K562 (cell line): ENCODE measurements around the gene DLX2. TPM values are rescaled to one million over a fixed set of nuclear protein-coding genes. Genes with fewer than 3 reads are reported as not detected.

Experiments
- CREB1 ChIP-seq, 2 experiments: sonication (generic) in 1 of 2; formaldehyde crosslinking in 1 of 2; IDR thresholded peaks; 2 replicates each; pipeline versions ENCODE4 v1.6.1 to v1.8.0; 2012 to 2022; ENCODE audit warnings: inconsistent platforms in 1 of 2, mild to moderate bottlenecking in 1 of 2, missing genetic modification reagents in 1 of 2, moderate library complexity in 1 of 2
- PHB2 ChIP-seq: fragments of 450-650 bp; IDR thresholded peaks from 2 replicates; pipeline ENCODE4 v1.6.1; 2017; ENCODE audit warnings: low read depth
- RBM34 ChIP-seq: fragments of 200-400 bp; formaldehyde crosslinking; IDR thresholded peaks from 2 replicates; pipeline ENCODE4 v1.6.1; 2018; ENCODE audit warnings: low read length, borderline replicate concordance; ENCODE audit not compliant: insufficient read depth
- SAFB ChIP-seq: fragments of 200-400 bp; formaldehyde crosslinking; IDR thresholded peaks from 2 replicates; pipeline ENCODE4 v1.6.1; 2017; ENCODE audit warnings: low read depth, low read length, borderline replicate concordance
- SRSF7 ChIP-seq: fragments of 200-400 bp; formaldehyde crosslinking; optimal IDR thresholded peaks from 2 replicates; pipeline ENCODE3; 2017; ENCODE audit warnings: mild to moderate bottlenecking, low read depth, low read length
- ZBTB8A ChIP-seq: fragments of 450-650 bp; IDR thresholded peaks from 2 replicates; pipeline ENCODE4 v1.6.1; 2018; ENCODE audit warnings: mild to moderate bottlenecking, moderate library complexity; ENCODE audit not compliant: partially characterized antibody
- polyA plus RNA-seq, 8 experiments: library from polyadenylated mRNA; depleted of rRNA in 4 of 8; stranded (reverse) in 5 of 8; unstranded in 3 of 8; fragments of >200 nt; fragmentation: Nextera tagmentation in 2 of 8; fragmentation: Illumina TruSeq in 1 of 8; extraction: Ambion mirVana in 2 of 8; extraction: Trizol in 1 of 8; gene quantifications; 2 replicates each; pipeline versions ENCODE4 v1.2.1 to v1.2.3, GENCODE V29; 2011 to 2014; ENCODE audit warnings: inconsistent platforms in 1 of 8, missing spikeins in 1 of 8
- total RNA-seq, 7 experiments: library from RNA; depleted of rRNA in 6 of 7; stranded (reverse); fragments of >200 nt in 6 of 7; fragmentation: Illumina TruSeq in 2 of 7; extraction: Trizol in 2 of 7; gene quantifications; 2 replicates each; pipeline versions ENCODE4 v1.2.1 to v1.2.3, GENCODE V29; 2011 to 2021; ENCODE audit warnings: low replicate concordance in 1 of 7
- TF ChIP-seq, protein P1 (sequence below), 2 experiments: fragments of 450-650 bp in 1 of 2; sonication (generic) in 1 of 2; formaldehyde crosslinking in 1 of 2; IDR thresholded peaks; 2 replicates each; pipeline versions ENCODE4 v1.7.1 to v1.9.0; 2016 to 2022; ENCODE audit warnings: inconsistent platforms in 1 of 2, mild to moderate bottlenecking in 1 of 2, missing genetic modification reagents in 1 of 2
- TF ChIP-seq, protein P2 (sequence below): sonication (generic); formaldehyde crosslinking; IDR thresholded peaks from 2 replicates; pipeline ENCODE4 v1.8.1; 2023; ENCODE audit warnings: mild to moderate bottlenecking, missing genetic modification reagents, moderate library complexity
- TF ChIP-seq, protein P3 (sequence below): fragments of 250-450 bp; sonication (Bioruptor Pico); IDR thresholded peaks from 2 replicates; pipeline ENCODE4 v1.9.0; 2021; ENCODE audit warnings: mild to moderate bottlenecking
- TF ChIP-seq, protein P4 (sequence below): fragments of 450-650 bp; IDR thresholded peaks from 2 replicates; pipeline ENCODE4 v1.6.1; 2017; ENCODE audit warnings: antibody characterized with exemption, mild to moderate bottlenecking

DLX2 gene
- total and polyA plus RNA-seq, 9 of the 15 experiments (the other 6 are each of a cell fraction or from before 2014, with no cell fraction given) = 0.14 to 4.3 (median 0.86) TPM

DNA sequence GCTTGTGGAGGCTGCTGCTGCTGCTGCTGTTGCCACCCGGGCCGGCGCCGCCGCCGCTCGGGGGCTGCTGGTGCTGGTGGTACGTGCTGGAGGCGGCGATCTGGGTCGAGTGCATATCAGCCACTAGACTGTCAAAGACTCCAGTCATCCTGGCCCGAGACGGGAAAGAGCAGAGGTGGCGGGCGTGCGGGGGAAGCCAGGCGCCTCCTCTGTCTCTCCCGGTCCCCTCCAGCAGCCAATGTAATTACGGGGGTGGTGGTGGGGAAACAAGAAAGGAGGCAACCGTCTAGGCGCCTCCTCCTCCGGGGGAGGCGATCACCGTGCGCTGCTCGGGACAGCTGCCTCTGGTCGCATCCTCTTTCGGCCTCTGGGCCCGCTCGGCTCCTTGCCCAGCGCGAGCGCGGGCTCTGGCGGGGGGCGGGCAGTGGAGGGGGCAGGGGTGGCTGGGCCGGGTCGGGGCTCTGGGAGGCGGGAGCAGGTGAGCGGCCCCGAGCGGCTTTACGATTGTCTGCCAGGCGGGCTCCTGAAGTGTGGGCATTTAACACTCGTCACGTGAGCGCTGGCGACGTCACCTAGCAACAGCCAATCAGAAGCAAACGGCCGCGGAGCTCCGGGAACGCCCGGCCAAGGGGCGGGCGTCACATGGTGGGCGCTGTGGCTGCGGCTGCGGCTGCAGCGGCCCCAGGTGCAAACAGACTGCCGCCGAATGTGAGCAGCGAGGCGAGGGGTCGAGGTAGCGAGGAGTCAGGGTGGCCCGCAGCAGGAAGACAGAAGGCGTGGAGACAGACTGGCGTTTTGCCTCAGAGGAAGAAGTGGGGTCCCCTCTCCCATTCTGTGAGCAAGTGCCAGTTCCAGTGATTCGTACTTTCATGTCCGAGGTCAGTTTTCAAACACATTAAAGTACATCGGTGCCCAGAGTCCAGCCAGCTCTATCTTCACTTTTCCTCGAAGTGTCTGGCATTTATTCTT is at the start of gene DLX2 (continued):
- TF ChIP-seq, protein P1, sequence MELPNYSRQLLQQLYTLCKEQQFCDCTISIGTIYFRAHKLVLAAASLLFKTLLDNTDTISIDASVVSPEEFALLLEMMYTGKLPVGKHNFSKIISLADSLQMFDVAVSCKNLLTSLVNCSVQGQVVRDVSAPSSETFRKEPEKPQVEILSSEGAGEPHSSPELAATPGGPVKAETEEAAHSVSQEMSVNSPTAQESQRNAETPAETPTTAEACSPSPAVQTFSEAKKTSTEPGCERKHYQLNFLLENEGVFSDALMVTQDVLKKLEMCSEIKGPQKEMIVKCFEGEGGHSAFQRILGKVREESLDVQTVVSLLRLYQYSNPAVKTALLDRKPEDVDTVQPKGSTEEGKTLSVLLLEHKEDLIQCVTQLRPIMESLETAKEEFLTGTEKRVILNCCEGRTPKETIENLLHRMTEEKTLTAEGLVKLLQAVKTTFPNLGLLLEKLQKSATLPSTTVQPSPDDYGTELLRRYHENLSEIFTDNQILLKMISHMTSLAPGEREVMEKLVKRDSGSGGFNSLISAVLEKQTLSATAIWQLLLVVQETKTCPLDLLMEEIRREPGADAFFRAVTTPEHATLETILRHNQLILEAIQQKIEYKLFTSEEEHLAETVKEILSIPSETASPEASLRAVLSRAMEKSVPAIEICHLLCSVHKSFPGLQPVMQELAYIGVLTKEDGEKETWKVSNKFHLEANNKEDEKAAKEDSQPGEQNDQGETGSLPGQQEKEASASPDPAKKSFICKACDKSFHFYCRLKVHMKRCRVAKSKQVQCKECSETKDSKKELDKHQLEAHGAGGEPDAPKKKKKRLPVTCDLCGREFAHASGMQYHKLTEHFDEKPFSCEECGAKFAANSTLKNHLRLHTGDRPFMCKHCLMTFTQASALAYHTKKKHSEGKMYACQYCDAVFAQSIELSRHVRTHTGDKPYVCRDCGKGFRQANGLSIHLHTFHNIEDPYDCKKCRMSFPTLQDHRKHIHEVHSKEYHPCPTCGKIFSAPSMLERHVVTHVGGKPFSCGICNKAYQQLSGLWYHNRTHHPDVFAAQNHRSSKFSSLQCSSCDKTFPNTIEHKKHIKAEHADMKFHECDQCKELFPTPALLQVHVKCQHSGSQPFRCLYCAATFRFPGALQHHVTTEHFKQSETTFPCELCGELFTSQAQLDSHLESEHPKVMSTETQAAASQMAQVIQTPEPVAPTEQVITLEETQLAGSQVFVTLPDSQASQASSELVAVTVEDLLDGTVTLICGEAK (IDR thresholded peaks at IDR 0.05) = 0 out of 2 replicates have a peak, but pooled peaks have one; percentile 26
- TF ChIP-seq, protein P1 (CRISPR knock-in tag; IDR thresholded peaks at IDR 0.05) = no peak
- TF ChIP-seq SRSF7 (no peak), PHB2 (no peak), ZBTB8A (no peak), SAFB (no peak), CREB1 (IDR thresholded peaks at IDR 0.05) (peak; percentile 70), CREB1 (CRISPR knock-in tag; IDR thresholded peaks at IDR 0.05) (peak; percentile 65), RBM34 (no peak)
- TF ChIP-seq, protein P2, sequence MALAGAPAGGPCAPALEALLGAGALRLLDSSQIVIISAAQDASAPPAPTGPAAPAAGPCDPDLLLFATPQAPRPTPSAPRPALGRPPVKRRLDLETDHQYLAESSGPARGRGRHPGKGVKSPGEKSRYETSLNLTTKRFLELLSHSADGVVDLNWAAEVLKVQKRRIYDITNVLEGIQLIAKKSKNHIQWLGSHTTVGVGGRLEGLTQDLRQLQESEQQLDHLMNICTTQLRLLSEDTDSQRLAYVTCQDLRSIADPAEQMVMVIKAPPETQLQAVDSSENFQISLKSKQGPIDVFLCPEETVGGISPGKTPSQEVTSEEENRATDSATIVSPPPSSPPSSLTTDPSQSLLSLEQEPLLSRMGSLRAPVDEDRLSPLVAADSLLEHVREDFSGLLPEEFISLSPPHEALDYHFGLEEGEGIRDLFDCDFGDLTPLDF (CRISPR knock-in tag) = no peak
- TF ChIP-seq, protein P3, sequence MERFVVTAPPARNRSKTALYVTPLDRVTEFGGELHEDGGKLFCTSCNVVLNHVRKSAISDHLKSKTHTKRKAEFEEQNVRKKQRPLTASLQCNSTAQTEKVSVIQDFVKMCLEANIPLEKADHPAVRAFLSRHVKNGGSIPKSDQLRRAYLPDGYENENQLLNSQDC = no peak
- TF ChIP-seq, protein P4, sequence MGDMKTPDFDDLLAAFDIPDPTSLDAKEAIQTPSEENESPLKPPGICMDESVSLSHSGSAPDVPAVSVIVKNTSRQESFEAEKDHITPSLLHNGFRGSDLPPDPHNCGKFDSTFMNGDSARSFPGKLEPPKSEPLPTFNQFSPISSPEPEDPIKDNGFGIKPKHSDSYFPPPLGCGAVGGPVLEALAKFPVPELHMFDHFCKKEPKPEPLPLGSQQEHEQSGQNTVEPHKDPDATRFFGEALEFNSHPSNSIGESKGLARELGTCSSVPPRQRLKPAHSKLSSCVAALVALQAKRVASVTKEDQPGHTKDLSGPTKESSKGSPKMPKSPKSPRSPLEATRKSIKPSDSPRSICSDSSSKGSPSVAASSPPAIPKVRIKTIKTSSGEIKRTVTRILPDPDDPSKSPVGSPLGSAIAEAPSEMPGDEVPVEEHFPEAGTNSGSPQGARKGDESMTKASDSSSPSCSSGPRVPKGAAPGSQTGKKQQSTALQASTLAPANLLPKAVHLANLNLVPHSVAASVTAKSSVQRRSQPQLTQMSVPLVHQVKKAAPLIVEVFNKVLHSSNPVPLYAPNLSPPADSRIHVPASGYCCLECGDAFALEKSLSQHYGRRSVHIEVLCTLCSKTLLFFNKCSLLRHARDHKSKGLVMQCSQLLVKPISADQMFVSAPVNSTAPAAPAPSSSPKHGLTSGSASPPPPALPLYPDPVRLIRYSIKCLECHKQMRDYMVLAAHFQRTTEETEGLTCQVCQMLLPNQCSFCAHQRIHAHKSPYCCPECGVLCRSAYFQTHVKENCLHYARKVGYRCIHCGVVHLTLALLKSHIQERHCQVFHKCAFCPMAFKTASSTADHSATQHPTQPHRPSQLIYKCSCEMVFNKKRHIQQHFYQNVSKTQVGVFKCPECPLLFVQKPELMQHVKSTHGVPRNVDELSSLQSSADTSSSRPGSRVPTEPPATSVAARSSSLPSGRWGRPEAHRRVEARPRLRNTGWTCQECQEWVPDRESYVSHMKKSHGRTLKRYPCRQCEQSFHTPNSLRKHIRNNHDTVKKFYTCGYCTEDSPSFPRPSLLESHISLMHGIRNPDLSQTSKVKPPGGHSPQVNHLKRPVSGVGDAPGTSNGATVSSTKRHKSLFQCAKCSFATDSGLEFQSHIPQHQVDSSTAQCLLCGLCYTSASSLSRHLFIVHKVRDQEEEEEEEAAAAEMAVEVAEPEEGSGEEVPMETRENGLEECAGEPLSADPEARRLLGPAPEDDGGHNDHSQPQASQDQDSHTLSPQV = no peak
